ENCODE results near the gene PAXX.

PAXX gene

GRCh38 chr9:136988872-136989271, 3.4 kb upstream of the PAXX start:
- DNase-seq (no peak), ATAC-seq (ENCODE audit: insufficient read depth, low read depth) (no peak)
- no peak for TF ChIP-seq CTCF (IDR thresholded peaks at IDR 0.05; ENCODE audit: borderline replicate concordance, extremely low read depth, low read length, poor library complexity, severe bottlenecking)
- TF ChIP-seq EZH2 (IDR thresholded peaks at IDR 0.05; ENCODE audit: borderline replicate concordance, low read depth, low read length, severe bottlenecking), result no peak
- H4K20me1 ChIP-seq (ENCODE audit: insufficient read depth, low read length), result peaks cover 12% of the 10 kb centered on the region
- H3K4me2 ChIP-seq (ENCODE audit: insufficient read depth, low read length), result no peak overlapping the region
- no peak overlapping the region for H3K9ac ChIP-seq (ENCODE audit: low read depth, low read length)
- no peaks in the 10 kb centered on the region for H3K9me3 ChIP-seq (ENCODE audit: insufficient read depth, low read length, severe bottlenecking)
- H2AFZ ChIP-seq (ENCODE audit: low read depth, low read length), result no peak overlapping the region
- no peak overlapping the region for H3K27ac ChIP-seq (ENCODE audit: low read length)
- peaks cover 15% of the 10 kb centered on the region for H3K79me2 ChIP-seq (ENCODE audit: insufficient read depth, low read length)
- H3K27me3 ChIP-seq (ENCODE audit: insufficient read depth, low read length, poor library complexity), result peaks cover 2% of the 10 kb centered on the region
- H3K4me1 ChIP-seq (ENCODE audit: insufficient read depth, low read length), result peaks cover 11% of the 10 kb centered on the region
- peaks cover 8% of the 10 kb centered on the region for H3K36me3 ChIP-seq (ENCODE audit: insufficient read depth, low read length)
- H3K4me3 ChIP-seq (ENCODE audit: low read depth in 1 of 2, low read length in 2 of 2), result no peak overlapping the region

DNA sequence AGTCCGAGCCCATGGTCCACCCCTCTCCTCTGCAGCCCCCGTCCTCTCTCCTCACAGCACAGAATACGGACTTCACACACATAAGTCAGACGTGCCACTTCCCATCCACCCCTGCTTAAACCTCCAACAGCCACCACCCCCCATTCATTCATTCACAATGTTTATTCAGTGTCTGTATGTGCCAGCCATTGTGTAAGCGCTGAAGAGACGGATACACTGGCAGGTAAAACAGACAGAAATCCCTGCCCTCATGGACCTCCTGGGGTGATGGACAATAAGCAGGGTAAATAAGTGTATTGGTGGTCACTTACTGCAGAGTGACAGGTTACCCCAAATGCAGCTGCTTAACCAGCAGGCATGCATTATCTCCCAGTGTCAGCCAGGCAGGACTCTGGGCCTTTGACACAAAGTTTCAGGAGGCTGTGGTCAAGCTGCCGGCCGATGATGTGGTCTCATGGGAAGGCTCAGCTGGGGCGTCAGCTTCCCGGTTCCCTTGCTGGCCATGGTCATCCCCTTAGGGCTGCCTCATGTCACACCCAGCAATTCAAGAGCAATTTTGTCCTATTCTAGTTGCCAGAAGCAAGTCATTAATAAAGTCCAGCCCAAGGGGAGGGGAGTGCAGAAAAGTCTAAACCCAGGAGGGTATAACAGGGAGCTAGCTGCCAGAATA, 1.8 kb upstream of the PAXX start:
- Histone ChIP-seq H3K4me2 (ENCODE audit: insufficient read depth, low read length) (no peak overlapping the region), H3K79me2 (ENCODE audit: insufficient read depth, low read length) (peaks cover 16% of the 10 kb centered on the region), H3K27me3 (ENCODE audit: insufficient read depth, low read length, poor library complexity) (peaks cover 2% of the 10 kb centered on the region), H3K4me1 (ENCODE audit: insufficient read depth, low read length) (peaks cover 11% of the 10 kb centered on the region), H2AFZ (ENCODE audit: low read depth, low read length) (no peak overlapping the region), H3K36me3 (ENCODE audit: insufficient read depth, low read length) (peaks cover 12% of the 10 kb centered on the region), H4K20me1 (ENCODE audit: insufficient read depth, low read length) (peaks cover 20% of the 10 kb centered on the region), H3K9ac (ENCODE audit: low read depth, low read length) (no peak overlapping the region), H3K27ac (ENCODE audit: low read length) (no peak overlapping the region), H3K9me3 (ENCODE audit: insufficient read depth, low read length, severe bottlenecking) (no peaks in the 10 kb centered on the region), H3K4me3 (ENCODE audit: low read depth in 1 of 2, low read length in 2 of 2) (no peak overlapping the region)
- no peak for ATAC-seq (ENCODE audit: insufficient read depth, low read depth)
- TF ChIP-seq EZH2 (IDR thresholded peaks at IDR 0.05; ENCODE audit: borderline replicate concordance, low read depth, low read length, severe bottlenecking), result no peak
- no peak for TF ChIP-seq CTCF (IDR thresholded peaks at IDR 0.05; ENCODE audit: borderline replicate concordance, extremely low read depth, low read length, poor library complexity, severe bottlenecking)
- DNase-seq, result no peak

DNA sequence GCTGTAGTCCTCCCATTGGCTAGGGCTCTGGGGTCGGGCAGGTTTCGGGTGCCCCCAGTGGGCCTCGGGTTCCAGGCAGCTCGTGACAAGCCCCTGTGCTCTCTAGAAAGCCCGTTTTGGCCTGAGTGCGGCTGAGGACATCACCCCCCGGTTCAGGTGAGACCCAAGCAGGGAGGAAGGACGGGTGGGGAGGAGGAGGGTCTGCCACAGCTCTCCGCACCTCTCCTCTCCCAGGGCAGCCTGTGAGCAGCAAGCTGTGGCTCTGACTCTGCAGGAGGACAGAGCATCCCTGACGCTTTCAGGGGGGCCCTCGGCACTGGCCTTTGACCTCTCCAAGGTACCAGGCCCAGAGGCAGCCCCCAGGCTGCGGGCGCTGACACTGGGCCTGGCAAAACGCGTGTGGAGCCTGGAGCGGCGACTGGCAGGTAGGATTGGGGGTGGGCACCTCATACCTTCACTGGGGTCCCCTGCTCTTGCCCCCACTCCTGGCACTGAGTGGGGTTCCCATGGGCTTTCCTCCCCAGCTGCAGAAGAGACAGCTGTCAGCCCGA, 672 bp downstream of the PAXX start:
- Histone ChIP-seq H3K4me2 (ENCODE audit: insufficient read depth, low read length) (peak overlapping the region; percentile 98), H3K4me3 (ENCODE audit: low read depth in 1 of 2, low read length in 2 of 2) (peak overlapping the region; percentile 58 to 76), H3K9me3 (ENCODE audit: insufficient read depth, low read length, severe bottlenecking) (no peaks in the 10 kb centered on the region), H3K9ac (ENCODE audit: low read depth, low read length) (peak overlapping the region; percentile 88), H2AFZ (ENCODE audit: low read depth, low read length) (peak overlapping the region; percentile 69), H3K27me3 (ENCODE audit: insufficient read depth, low read length, poor library complexity) (peaks cover 2% of the 10 kb centered on the region), H3K36me3 (ENCODE audit: insufficient read depth, low read length) (peaks cover 12% of the 10 kb centered on the region), H4K20me1 (ENCODE audit: insufficient read depth, low read length) (peaks cover 26% of the 10 kb centered on the region), H3K4me1 (ENCODE audit: insufficient read depth, low read length) (peaks cover 16% of the 10 kb centered on the region), H3K79me2 (ENCODE audit: insufficient read depth, low read length) (peaks cover 16% of the 10 kb centered on the region), H3K27ac (ENCODE audit: low read length) (peak overlapping the region; percentile 75)
- ATAC-seq (ENCODE audit: insufficient read depth, low read depth) (no peak; the same call in 2 of the 3 replicates), DNase-seq (no peak)
- TF ChIP-seq EZH2 (IDR thresholded peaks at IDR 0.05; ENCODE audit: borderline replicate concordance, low read depth, low read length, severe bottlenecking) (no peak), CTCF (IDR thresholded peaks at IDR 0.05; ENCODE audit: borderline replicate concordance, extremely low read depth, low read length, poor library complexity, severe bottlenecking) (peak; percentile 16)
